Activated T-cell treated with anti-CD3 and anti-CD28 coated beads for 24 hours (primary cell): ENCODE measurements around the gene PRG2.
"Not testable (repeated sequence)": the region's sequence is repeated elsewhere in the genome, so short reads cannot be mapped to it uniquely, and the experiment has no call there.

Experiments used
- DNase-seq: peaks from one replicate; pipeline ENCODE4 v3.0.0-alpha.2; 2020; ENCODE audit warnings: low read depth

The PRG2 gene

GRCh38 chr11:57419146-57419545 is 28.7 kb upstream of the PRG2 start:
- no peak for DNase-seq

GRCh38 chr11:57418131-57418530 is 27.7 kb upstream of the PRG2 start:
- no peak for DNase-seq

- DNase-seq, result no peak
Observed at GRCh38 chr11:57417056-57417455, 26.6 kb upstream of the PRG2 start.

GRCh38 chr11:57416436-57416835 is 26.0 kb upstream of the PRG2 start:
- DNase-seq, result no peak

GRCh38 chr11:57414612-57415212 is 24.3 kb upstream of the PRG2 start:
- DNase-seq, result no peak

- no peak for DNase-seq
Observed at GRCh38 chr11:57413681-57414080, 23.2 kb upstream of the PRG2 start.

GRCh38 chr11:57410287-57410686 is 19.8 kb upstream of the PRG2 start:
- DNase-seq, result no peak

GRCh38 chr11:57409321-57410100 is 19.1 kb upstream of the PRG2 start:
- DNase-seq, result no peak

- DNase-seq, result no peak
Observed at GRCh38 chr11:57408771-57409170, 18.3 kb upstream of the PRG2 start.

- no peak for DNase-seq
Observed at GRCh38 chr11:57407941-57408475, 17.6 kb upstream of the PRG2 start.

- no peak for DNase-seq
Observed at GRCh38 chr11:57407010-57407920, 16.8 kb upstream of the PRG2 start.

- peak; percentile 50 for DNase-seq
Observed at GRCh38 chr11:57406337-57406904, 16.0 kb upstream of the PRG2 start.

- no peak for DNase-seq
Observed at GRCh38 chr11:57405271-57405860, 14.9 kb upstream of the PRG2 start.

GRCh38 chr11:57403802-57404147 is 13.3 kb upstream of the PRG2 start:
- DNase-seq, result no peak

- DNase-seq, result not testable (repeated sequence)
Observed at GRCh38 chr11:57403003-57403801, 12.8 kb upstream of the PRG2 start.

- DNase-seq, result no peak
Observed at GRCh38 chr11:57402188-57403002, 11.9 kb upstream of the PRG2 start.

- no peak for DNase-seq
Observed at GRCh38 chr11:57399972-57400578, 9.6 kb upstream of the PRG2 start.

GRCh38 chr11:57399221-57399620 is 8.8 kb upstream of the PRG2 start:
- no peak for DNase-seq

- DNase-seq, result no peak
Observed at GRCh38 chr11:57397394-57397990, 7.0 kb upstream of the PRG2 start.
